Ramos (cell line): ENCODE data around the gene OR52A5.

ENCODE experiments used
- in situ Hi-C: fragments of 300-500 bp; cut with MboI; formaldehyde crosslinking; loops from one replicate; pipeline ENCODE4 v1.14.3; 2022; ENCODE audit warnings: low sequenced_read_pairs; ENCODE audit not compliant: unreplicated experiment

Gene OR52A5

GRCh38 chr11:5118893-5119292 lies 19.3 kb downstream of the OR52A5 start:
- in situ Hi-C loops, result no loop called here

- in situ Hi-C loops, result no loop called here
Observed at GRCh38 chr11:5117588-5117987, 20.6 kb downstream of the OR52A5 start.

GRCh38 chr11:5115339-5115738 lies 22.8 kb downstream of the OR52A5 start:
- in situ Hi-C loops, result no loop called here

- in situ Hi-C loops, result no loop called here
Observed at GRCh38 chr11:5107285-5107684, 30.9 kb downstream of the OR52A5 start.

- in situ Hi-C loops, result no loop called here
Observed at GRCh38 chr11:5103066-5103465, 35.1 kb downstream of the OR52A5 start.

- in situ Hi-C loops, result no loop called here
Observed at GRCh38 chr11:5102246-5102645, 35.9 kb downstream of the OR52A5 start.

- in situ Hi-C loops, result no loop called here
Observed at GRCh38 chr11:5096011-5096410, 42.1 kb downstream of the OR52A5 start.

GRCh38 chr11:5092821-5093585 lies 45.2 kb downstream of the OR52A5 start:
- in situ Hi-C loops, result no loop called here

GRCh38 chr11:5090668-5091067 lies 47.5 kb downstream of the OR52A5 start:
- in situ Hi-C loops, result no loop called here

GRCh38 chr11:5088556-5088955 lies 49.6 kb downstream of the OR52A5 start:
- in situ Hi-C loops, result no loop called here

- in situ Hi-C loops, result no loop called here
Observed at GRCh38 chr11:5083602-5084001, 54.6 kb downstream of the OR52A5 start.

GRCh38 chr11:5081405-5081804 lies 56.8 kb downstream of the OR52A5 start:
- in situ Hi-C loops, result no loop called here
